HepG2 (cell line): ENCODE data around the gene MXRA7. TPM values are rescaled to one million over a fixed set of nuclear protein-coding genes. Genes with fewer than 3 reads are reported as not detected.

ENCODE experiments used
- ATAC-seq: fragments of 200-7000 bp; cut with Tn5 transposase; 3 replicates; pipeline ENCODE4 v1.9.1; 2020; ENCODE audit warnings: mild to moderate bottlenecking, moderate library complexity
- BruUV-seq: library from RNA; stranded (reverse); fragments of 400-500 nt; replicated peaks from 2 replicates; lab custom pipeline; 2021; lab: Mats Ljungman, UMichigan
- CTCF ChIA-PET: fragments of 300-600 bp; formaldehyde crosslinking; extraction: SDS; loops from one replicate; lab custom pipeline; 2021; ENCODE audit warnings: low total read pairs, inconsistent platforms, low intra/inter-chr PET ratio; lab: Yijun Ruan, JAX
- POLR2A ChIA-PET: fragments of 350-600 bp; sonication (Branson Sonifier 250); formaldehyde crosslinking; loops from one replicate; lab custom pipeline; 2020; ENCODE audit warnings: antibody characterized with exemption, inconsistent platforms; lab: Yijun Ruan, JAX
- DNase-seq: peaks from one replicate; pipeline ENCODE4 v3.0.0-alpha.2; 2015; ENCODE audit warnings: low spot score
- FAIRE-seq: peaks from 3 replicates; lab custom pipeline; 2011; peaks lifted over from hg19 to GRCh38; lab: Jason Lieb, UNC
- H2AFZ ChIP-seq: one replicate; pipeline ENCODE4 v1.6.1; 2011; ENCODE audit warnings: low read length, inconsistent platforms
- H3K27ac ChIP-seq: fragments of 300-600 bp; 3 replicates; pipeline ENCODE4 v1.8.0; 2011; ENCODE audit warnings: mixed run types, mild to moderate bottlenecking, mixed read lengths, low read length, inconsistent platforms; ENCODE audit not compliant: insufficient read depth; ENCODE audit errors: extremely low read length
- H3K27me3 ChIP-seq, 2 experiments: fragments of 200-600 bp in 1 of 2; 2 replicates in 1 of 2; 3 replicates in 1 of 2; pipeline versions ENCODE4 v1.6.0 to v1.8.0; 2011; ENCODE audit warnings: low read length in 2 of 2, mild to moderate bottlenecking in 2 of 2, moderate library complexity in 2 of 2, inconsistent platforms in 1 of 2; ENCODE audit not compliant: insufficient read depth in 2 of 2, control insufficient read depth in 1 of 2
- H3K36me3 ChIP-seq, 2 experiments: fragments of 200-600 bp in 1 of 2; replicated peaks in 1 of 2; 2 replicates in 1 of 2; 3 replicates in 1 of 2; pipeline versions ENCODE4 v1.5.1 to v1.8.0; 2011; ENCODE audit warnings: low read length in 2 of 2, inconsistent platforms in 1 of 2; ENCODE audit not compliant: insufficient read depth in 2 of 2, control insufficient read depth in 1 of 2
- H3K4me1 ChIP-seq: 2 replicates; pipeline ENCODE4 v1.5.1; 2012; ENCODE audit warnings: low read length, inconsistent platforms; ENCODE audit not compliant: insufficient read depth
- H3K4me2 ChIP-seq: 2 replicates; pipeline ENCODE4 v1.6.0; 2011; ENCODE audit warnings: low read depth, low read length, inconsistent platforms
- H3K4me3 ChIP-seq, 3 experiments: fragments of 200-600 bp in 1 of 3; sonication (generic), shearing (Covaris generic) in 1 of 3; replicated peaks in 1 of 3; 2 replicates each; pipeline ENCODE4 v1.5.1; 2011 to 2016; ENCODE audit warnings: low read length in 3 of 3, inconsistent platforms in 2 of 3, low read depth in 2 of 3, mild to moderate bottlenecking in 2 of 3, control low read depth in 1 of 3, mixed read lengths in 1 of 3; ENCODE audit not compliant: insufficient read depth in 1 of 3
- H3K79me2 ChIP-seq: one replicate; pipeline ENCODE4 v1.6.1; 2011; ENCODE audit warnings: low read length, inconsistent platforms; ENCODE audit not compliant: insufficient read depth
- H3K9ac ChIP-seq: 2 replicates; pipeline ENCODE4 v1.6.0; 2011; ENCODE audit warnings: mild to moderate bottlenecking, low read depth, low read length, inconsistent platforms; ENCODE audit not compliant: insufficient read depth
- H3K9me3 ChIP-seq: 2 replicates; pipeline ENCODE4 v1.5.1; 2012; ENCODE audit warnings: mild to moderate bottlenecking, low read length
- H4K20me1 ChIP-seq: 2 replicates; pipeline ENCODE4 v1.6.0; 2011; ENCODE audit warnings: inconsistent platforms, mild to moderate bottlenecking, low read length, moderate library complexity; ENCODE audit not compliant: insufficient read depth
- CHD4 ChIP-seq: fragments of 200-600 bp; sonication (generic); IDR thresholded peaks from 2 replicates; pipeline ENCODE4 v1.7.0; 2017; ENCODE audit warnings: mild to moderate bottlenecking, low read length, borderline replicate concordance
- ELF1 ChIP-seq: sonication (generic); formaldehyde crosslinking; IDR thresholded peaks from 2 replicates; pipeline ENCODE4 v1.4.0; 2020; ENCODE audit warnings: missing genetic modification reagents
- ERF ChIP-seq: IDR thresholded peaks from 2 replicates; pipeline ENCODE4 v1.6.1; 2018; ENCODE audit warnings: missing biosample characterization, missing genetic modification reagents
- GFI1 ChIP-seq: sonication (generic); formaldehyde crosslinking; IDR thresholded peaks from 2 replicates; pipeline ENCODE4 v1.5.0; 2020; ENCODE audit warnings: missing genetic modification reagents, mild to moderate bottlenecking, borderline replicate concordance
- RBM22 ChIP-seq: fragments of 200-400 bp; formaldehyde crosslinking; optimal IDR thresholded peaks from 2 replicates; pipeline ENCODE3; 2017; ENCODE audit warnings: mild to moderate bottlenecking, low read length, moderate library complexity
- RFXAP ChIP-seq: sonication (generic); formaldehyde crosslinking; IDR thresholded peaks from 2 replicates; pipeline ENCODE4 v1.4.0; 2020; ENCODE audit warnings: missing genetic modification reagents, borderline replicate concordance
- SNAPC2 ChIP-seq: sonication (generic); formaldehyde crosslinking; IDR thresholded peaks from 2 replicates; pipeline ENCODE4 v1.8.1; 2022; ENCODE audit warnings: mild to moderate bottlenecking, missing genetic modification reagents
- SSRP1 ChIP-seq: IDR thresholded peaks from 2 replicates; pipeline ENCODE4 v1.6.1; 2016; ENCODE audit warnings: control low read depth
- ZFP36L2 ChIP-seq: sonication (generic); formaldehyde crosslinking; IDR thresholded peaks from 2 replicates; pipeline ENCODE4 v1.4.0; 2020; ENCODE audit warnings: missing genetic modification reagents
- ZNF121 ChIP-seq: sonication (generic); formaldehyde crosslinking; IDR thresholded peaks from 2 replicates; pipeline ENCODE4 v1.5.0; 2020; ENCODE audit warnings: mild to moderate bottlenecking, missing genetic modification reagents
- ZNF235 ChIP-seq: sonication (generic); formaldehyde crosslinking; IDR thresholded peaks from 2 replicates; pipeline ENCODE4 v1.8.1; 2023; ENCODE audit warnings: mild to moderate bottlenecking, missing genetic modification reagents, borderline replicate concordance
- ZNF564 ChIP-seq: sonication (generic); formaldehyde crosslinking; IDR thresholded peaks from 2 replicates; pipeline ENCODE4 v1.8.1; 2023; ENCODE audit warnings: mild to moderate bottlenecking, missing genetic modification reagents
- ZNF605 ChIP-seq: sonication (generic); formaldehyde crosslinking; IDR thresholded peaks from 2 replicates; pipeline ENCODE4 v1.8.0; 2022; ENCODE audit warnings: mild to moderate bottlenecking, missing genetic modification reagents
- ZNF616 ChIP-seq: sonication (generic); formaldehyde crosslinking; IDR thresholded peaks from 2 replicates; pipeline ENCODE4 v1.5.0; 2020; ENCODE audit warnings: low read depth, mild to moderate bottlenecking, missing genetic modification reagents
- WGBS: methylation state at CpG from one replicate; pipeline ENCODE4 v1.1.6; 2017; ENCODE audit warnings: low lambda C conversion rate; 5-methylcytosine and 5-hydroxymethylcytosine counted together
- in situ Hi-C: cut with HindIII; loops from 2 replicates; pipeline ENCODE4 v1.10.0; 2017; ENCODE audit warnings: low pct_unique_long_range_greater_than_20kb; ENCODE audit not compliant: extremely low pct_ligation_motif_present
- intact Hi-C: fragments of 100-400 bp; cut with micrococcal nuclease; formaldehyde crosslinking; loops from one replicate; pipeline ENCODE4 v1.10.0; 2022; ENCODE audit not compliant: unreplicated experiment
- polyA plus RNA-seq, 8 experiments: library from polyadenylated mRNA; depleted of rRNA in 3 of 8; stranded (reverse) in 7 of 8; unstranded in 1 of 8; fragments of >200 nt; fragmentation: Illumina TruSeq in 4 of 8; extraction: Trizol in 4 of 8; gene quantifications; 2 replicates each; pipeline versions ENCODE4 v1.2.1 to v1.2.3, GENCODE V29; 2011 to 2016; ENCODE audit warnings: low read depth in 4 of 8, missing spikeins in 1 of 8, mixed read lengths in 1 of 8; ENCODE audit not compliant: insufficient read depth in 1 of 8
- total RNA-seq, 5 experiments: library from RNA; depleted of rRNA; stranded (reverse); fragments of >200 nt; fragmentation: Illumina TruSeq; extraction: Trizol; gene quantifications; 2 replicates each; pipeline ENCODE4 v1.2.3, GENCODE V29; 2016; ENCODE audit warnings: low read depth in 1 of 5
- TF ChIP-seq, protein P1 (sequence below): sonication (generic); formaldehyde crosslinking; IDR thresholded peaks from 2 replicates; pipeline ENCODE4 v1.4.0; 2020; ENCODE audit warnings: missing genetic modification reagents, borderline replicate concordance
- TF ChIP-seq, protein P2 (sequence below): sonication (generic); formaldehyde crosslinking; IDR thresholded peaks from 2 replicates; pipeline ENCODE4 v1.4.0; 2020; ENCODE audit warnings: missing genetic modification reagents; ENCODE audit errors: not compliant biosample characterization

MXRA7 gene
- total and polyA plus RNA-seq, 2 of the 13 experiments (the other 11 are each of a cell fraction or from before 2014, with no cell fraction given), result 44.8 to 112 TPM

DNA sequence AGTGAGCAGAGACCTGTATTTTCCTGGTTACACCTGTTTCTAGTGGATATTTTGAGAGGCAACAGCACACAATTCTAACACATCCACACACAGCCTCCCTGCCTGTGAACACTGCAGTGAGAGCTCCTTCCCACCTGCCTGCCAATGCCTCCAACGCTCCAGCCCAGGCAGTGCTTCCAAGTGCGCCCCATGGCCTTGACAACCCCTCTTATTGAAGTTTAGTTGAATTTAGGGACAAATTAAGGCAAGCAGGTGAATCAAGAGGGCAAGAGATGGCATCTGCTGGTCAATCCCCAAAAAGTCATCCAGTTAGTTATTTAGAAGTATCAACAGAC lies 4.7 kb upstream of the MXRA7 start:
- intact Hi-C loops (loop anchor here (2.0 kb wide), 1 partner anchor 43 kb away; no protein-coding TSS in a partner anchor), in situ Hi-C loops (loop anchor here (5.0 kb wide), 1 partner anchor 33 kb away; no protein-coding TSS in a partner anchor)
- no peak overlapping the region for H3K4me3 ChIP-seq
- H3K4me2 ChIP-seq, result no peak overlapping the region
- H3K27me3 ChIP-seq, result no peaks in the 10 kb centered on the region
- ATAC-seq (no peak), DNase-seq (no peak), FAIRE-seq (no peak)
- no peak overlapping the region for H2AFZ ChIP-seq
- BruUV-seq, result no TSS peak
- no peak overlapping the region for H3K27ac ChIP-seq
- no peaks in the 10 kb centered on the region for H3K79me2 ChIP-seq
- no peaks in the 10 kb centered on the region; the same call in 1 of the 2 replicates for H4K20me1 ChIP-seq
- peak; percentile 21 for TF ChIP-seq RBM22
- no peak for TF ChIP-seq ZNF564
- WGBS, result 92% methylated on average over 2 of the region's 2 CpGs
- ChIA-PET POLR2A (no interaction called here), CTCF (interaction anchor here (0.7 to 2.2 kb wide), 3 partner anchors 32 to 193 kb away, joined by 4 to 17 read pairs (median 4); no protein-coding TSS in a partner anchor)
- peaks cover 25 to 64% of the 10 kb centered on the region in 2 experiments for H3K36me3 ChIP-seq
- peaks cover 21% of the 10 kb centered on the region for H3K4me1 ChIP-seq
- no peaks in the 10 kb centered on the region for H3K9me3 ChIP-seq
- H3K9ac ChIP-seq, result no peak overlapping the region

DNA sequence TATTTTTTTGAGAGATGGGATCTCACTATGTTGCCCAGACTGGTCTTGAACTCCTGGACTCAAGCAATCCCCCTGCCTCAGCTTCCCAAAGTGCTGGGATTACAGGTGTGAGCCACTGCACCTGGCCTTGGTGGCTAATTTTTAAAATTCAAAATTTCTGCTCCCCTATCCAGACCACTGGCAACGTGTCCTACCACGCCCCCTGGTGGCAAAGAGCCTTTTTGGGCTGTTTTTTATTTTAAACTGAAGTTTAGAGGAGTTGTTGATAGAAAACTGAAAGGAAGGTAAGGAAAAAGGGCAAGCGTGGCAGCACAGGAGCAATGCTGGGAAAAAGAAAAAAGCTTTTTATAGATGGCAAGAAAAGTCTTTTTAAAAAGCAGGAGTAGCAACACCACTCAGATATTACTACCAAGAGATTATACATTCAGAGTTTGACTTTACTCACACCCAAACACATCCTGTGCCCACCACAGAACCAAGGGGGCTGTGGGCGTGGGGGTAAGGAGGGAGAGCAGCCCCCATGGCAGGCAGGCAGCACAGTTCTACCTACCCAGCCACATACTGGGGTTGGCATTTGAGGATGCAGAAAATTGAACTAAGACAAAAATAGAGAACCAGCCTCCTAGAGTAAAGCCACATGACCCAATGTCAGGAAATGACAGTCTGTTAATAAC lies 4.2 kb upstream of the MXRA7 start:
- Histone ChIP-seq H3K79me2 (no peaks in the 10 kb centered on the region), H3K4me1 (peaks cover 22% of the 10 kb centered on the region), H4K20me1 (no peaks in the 10 kb centered on the region; the same call in 1 of the 2 replicates), H3K36me3 (peaks cover 23 to 59% of the 10 kb centered on the region in 2 experiments), H3K4me3 (no peak overlapping the region), H3K9me3 (no peaks in the 10 kb centered on the region), H3K27me3 (no peaks in the 10 kb centered on the region), H3K4me2 (no peak overlapping the region), H3K27ac (no peak overlapping the region), H2AFZ (no peak overlapping the region), H3K9ac (no peak overlapping the region)
- no TSS peak for BruUV-seq
- intact Hi-C loops (loop anchor here (2.0 kb wide), 1 partner anchor 42 kb away; no protein-coding TSS in a partner anchor), in situ Hi-C loops (loop anchor here (5.0 kb wide), 1 partner anchor 33 kb away; no protein-coding TSS in a partner anchor)
- ChIA-PET CTCF (interaction anchor here (0.7 to 2.2 kb wide), 3 partner anchors 32 to 192 kb away, joined by 4 to 17 read pairs (median 4); no protein-coding TSS in a partner anchor), POLR2A (no interaction called here)
- FAIRE-seq (peak; percentile 43), ATAC-seq (peak; percentile 14; the same call in 2 of the 3 replicates), DNase-seq (no peak)
- WGBS, result 38% methylated on average over 4 of the region's 4 CpGs
- TF ChIP-seq SNAPC2, result no peak
- peak; percentile 19; the same call in 1 of the 2 replicates for TF ChIP-seq ERF (CRISPR knock-in tag)
- TF ChIP-seq, protein P1, sequence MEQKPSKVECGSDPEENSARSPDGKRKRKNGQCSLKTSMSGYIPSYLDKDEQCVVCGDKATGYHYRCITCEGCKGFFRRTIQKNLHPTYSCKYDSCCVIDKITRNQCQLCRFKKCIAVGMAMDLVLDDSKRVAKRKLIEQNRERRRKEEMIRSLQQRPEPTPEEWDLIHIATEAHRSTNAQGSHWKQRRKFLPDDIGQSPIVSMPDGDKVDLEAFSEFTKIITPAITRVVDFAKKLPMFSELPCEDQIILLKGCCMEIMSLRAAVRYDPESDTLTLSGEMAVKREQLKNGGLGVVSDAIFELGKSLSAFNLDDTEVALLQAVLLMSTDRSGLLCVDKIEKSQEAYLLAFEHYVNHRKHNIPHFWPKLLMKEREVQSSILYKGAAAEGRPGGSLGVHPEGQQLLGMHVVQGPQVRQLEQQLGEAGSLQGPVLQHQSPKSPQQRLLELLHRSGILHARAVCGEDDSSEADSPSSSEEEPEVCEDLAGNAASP, result no peak
- TF ChIP-seq ZNF616 (CRISPR knock-in tag), result no peak
- no peak for TF ChIP-seq ZNF235
- 0 out of 2 replicates have a peak, but pooled peaks have one; percentile 29 for TF ChIP-seq GFI1 (CRISPR knock-in tag)
- TF ChIP-seq, protein P2, sequence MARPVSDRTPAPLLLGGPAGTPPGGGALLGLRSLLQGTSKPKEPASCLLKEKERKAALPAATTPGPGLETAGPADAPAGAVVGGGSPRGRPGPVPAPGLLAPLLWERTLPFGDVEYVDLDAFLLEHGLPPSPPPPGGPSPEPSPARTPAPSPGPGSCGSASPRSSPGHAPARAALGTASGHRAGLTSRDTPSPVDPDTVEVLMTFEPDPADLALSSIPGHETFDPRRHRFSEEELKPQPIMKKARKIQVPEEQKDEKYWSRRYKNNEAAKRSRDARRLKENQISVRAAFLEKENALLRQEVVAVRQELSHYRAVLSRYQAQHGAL (CRISPR knock-in tag), result no peak
- no peak for TF ChIP-seq CHD4
- TF ChIP-seq SSRP1, result no peak
- TF ChIP-seq ZNF605 (CRISPR knock-in tag), result 0 out of 2 replicates have a peak, but pooled peaks have one; percentile 31
- TF ChIP-seq ZNF121 (CRISPR knock-in tag), result peak; percentile 61
- TF ChIP-seq RFXAP (CRISPR knock-in tag), result no peak
- 0 out of 2 replicates have a peak, but pooled peaks have one; percentile 22 for TF ChIP-seq ELF1 (CRISPR knock-in tag)
- TF ChIP-seq ZFP36L2 (CRISPR knock-in tag), result no peak
